NCI-H345 (cell line): ENCODE results near the gene OLFM4.

Experiments
- DNase-seq: peaks from one replicate; lab custom pipeline; 2025; lab: John Stamatoyannopoulos, UW

The OLFM4 gene

DNA sequence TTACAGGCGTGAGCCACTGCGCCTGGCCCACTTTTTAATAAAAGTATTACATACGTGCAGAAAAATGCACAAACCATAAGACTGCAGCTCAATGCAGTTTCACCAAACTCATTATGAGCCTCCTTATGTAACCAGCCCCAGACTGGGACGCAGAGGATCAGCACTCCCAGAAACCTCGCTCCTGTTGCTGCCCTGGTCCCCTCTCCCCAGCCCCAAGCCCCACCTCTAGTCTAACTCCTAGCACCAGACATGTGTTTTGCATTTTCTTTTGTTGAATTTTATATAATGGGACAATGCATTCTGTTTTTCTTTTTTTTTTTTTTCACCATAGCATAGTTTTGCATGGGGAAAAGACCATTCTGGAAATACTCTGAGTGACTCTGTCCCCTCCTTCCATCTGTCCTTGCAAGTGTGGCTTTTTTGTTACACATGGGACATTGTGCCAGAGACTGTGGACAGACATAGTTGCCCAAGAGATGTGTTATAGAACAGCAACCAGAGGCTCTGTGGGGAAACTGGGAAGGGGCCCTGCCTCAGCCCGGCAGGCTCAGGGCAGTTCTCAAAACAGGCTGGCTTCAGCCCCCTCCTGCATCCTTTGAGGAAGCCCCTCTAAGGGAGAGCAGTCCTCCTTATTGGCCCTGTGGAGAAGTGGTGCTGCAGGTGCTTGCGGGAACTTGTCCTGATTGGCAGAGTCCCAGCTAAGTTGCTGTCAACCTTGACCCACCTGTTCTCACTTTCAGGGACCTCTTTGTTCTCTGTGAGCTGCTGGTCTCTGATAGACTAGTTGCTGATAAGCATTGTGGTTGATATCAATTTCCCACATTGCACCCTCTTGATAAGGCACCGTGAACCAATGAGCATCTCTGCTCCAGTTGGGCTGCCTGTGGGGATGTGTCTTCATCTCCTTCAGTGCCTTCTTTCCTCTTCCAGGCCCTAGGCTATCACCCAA lies 13.8 kb upstream of the OLFM4 start:
- no peak for DNase-seq

DNA sequence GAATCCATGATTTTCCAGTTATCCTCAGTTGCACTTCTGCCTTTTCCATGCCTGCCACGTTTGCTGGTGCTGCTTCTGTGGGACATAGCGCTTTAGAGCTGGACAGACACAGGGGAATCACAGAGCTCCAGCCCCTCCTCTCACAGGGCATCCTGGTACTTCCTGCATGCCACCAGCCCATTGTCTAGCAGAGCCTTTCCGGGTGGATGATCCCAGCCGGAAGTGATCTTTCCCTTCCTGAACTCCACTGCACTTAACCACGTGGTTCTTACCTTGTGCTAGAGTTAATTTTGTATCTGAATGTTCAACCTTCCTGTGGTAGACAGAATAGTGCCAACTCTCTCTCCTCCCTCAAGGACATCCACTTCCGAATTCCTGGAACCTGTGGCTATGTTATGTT lies 12.6 kb upstream of the OLFM4 start:
- DNase-seq: no peak

DNA sequence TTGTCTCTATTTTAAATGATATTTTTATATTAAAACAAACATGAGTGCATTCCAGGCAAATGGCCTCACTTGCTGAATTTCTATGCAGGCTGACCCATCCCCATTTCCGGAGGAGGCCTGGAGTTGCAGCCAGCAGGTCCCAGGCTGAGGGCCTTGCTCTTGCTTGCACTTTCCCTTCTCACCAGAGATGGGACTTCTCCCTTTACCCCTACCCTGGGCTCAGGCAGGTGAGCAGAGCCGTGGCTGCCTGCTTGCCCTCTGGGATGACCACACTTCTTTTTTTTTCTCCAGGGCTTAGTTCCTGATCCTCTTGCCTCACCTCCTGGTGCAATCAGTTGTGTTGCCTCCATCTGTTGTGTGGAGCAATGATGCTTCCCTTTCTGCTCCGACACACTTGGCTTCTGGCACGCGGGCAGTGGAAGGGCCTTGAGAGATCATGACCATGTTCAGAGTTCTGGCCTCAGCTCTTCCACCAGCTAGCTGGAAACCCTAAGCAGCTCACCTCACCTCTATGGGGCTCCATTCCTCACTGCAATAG lies 11.1 kb upstream of the OLFM4 start:
- no peak for DNase-seq

DNA sequence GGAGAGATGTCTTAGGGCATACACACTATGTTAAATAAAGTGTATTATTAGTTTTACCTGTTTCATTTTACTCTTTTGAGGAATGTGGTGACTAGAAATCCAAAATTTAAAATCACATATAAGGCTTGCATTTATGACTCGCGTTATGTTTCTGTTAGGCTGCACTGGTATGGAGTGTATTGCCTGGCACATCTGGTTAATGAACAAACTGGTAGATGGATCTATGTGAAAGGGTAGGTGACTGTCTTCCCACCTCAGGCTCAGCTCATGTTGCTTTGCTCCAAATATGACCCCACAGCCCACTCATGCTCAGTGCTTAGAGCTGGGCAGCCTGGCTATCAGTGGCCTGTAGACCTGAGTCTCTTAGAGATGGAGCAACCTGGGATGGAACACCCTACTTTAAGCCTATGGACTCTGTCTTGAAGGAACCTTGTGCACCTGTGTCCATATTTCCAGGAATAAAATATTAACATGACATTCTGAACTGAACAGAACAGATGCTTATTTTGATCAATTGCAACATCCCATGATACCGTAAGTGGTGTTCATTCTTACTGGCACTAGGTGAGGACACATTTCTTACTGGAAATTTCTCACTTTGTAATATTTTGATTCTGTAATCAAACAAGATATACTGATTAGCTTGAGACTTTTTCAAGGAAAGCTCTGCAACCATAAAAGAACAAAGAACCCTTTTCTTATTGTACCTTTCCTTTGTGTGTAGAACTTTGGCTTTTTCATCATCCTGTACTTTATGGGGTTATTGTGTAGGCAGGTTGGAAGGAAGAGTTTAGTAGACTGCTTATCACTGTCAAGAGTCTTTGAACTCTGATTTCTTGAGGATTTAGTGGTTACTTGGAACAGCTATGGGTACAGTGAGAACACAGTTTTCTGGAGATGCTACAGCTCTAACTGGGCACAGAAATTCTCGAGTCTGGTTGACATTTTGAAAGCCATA lies 9.6 kb upstream of the OLFM4 start:
- no peak for DNase-seq

DNA sequence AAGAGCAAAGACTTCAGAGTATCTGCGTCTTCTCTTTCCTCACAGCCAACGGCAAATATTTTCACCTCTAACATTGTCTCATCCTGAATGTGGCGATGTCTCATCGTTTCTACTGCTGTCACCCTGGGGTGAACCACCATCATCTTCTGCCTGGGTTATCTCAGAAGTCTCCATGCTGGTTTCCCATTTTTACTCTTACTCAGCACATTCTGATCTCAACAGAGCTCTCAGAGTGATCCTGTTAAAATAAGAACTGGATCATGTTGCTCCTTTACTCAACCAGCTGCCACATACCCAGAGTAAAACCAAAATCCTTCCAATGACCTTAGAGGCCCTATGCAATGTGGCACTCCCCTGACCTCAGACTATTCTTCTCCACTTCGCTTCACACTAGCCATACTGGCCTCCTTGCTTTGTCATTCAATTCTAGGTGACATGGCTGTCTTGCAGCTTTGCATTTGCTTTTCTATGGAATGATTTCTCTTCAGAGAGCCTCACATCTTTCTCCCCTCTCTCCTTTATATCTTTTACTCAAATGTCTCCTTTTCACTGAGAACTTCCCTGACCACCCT lies 7.8 kb upstream of the OLFM4 start:
- DNase-seq: no peak

DNA sequence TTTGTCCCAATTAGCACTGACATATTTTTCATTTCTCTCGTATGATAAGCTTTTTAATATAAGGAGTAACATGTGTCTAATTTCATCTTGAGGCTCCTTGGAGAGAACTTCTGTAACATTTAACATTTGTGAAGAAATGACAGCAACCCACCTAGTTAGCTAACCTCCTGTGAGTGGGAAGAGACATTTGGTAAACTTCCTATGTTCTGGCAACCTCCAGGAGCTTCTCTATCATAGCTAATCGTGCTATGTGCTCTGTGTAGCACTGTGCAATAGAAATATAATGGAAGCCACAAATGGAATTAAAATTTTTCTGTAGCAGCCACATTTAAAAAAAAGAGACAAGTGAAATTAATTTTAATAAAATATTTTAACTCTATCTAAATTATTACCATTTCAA lies 5.4 kb upstream of the OLFM4 start:
- no peak for DNase-seq

DNA sequence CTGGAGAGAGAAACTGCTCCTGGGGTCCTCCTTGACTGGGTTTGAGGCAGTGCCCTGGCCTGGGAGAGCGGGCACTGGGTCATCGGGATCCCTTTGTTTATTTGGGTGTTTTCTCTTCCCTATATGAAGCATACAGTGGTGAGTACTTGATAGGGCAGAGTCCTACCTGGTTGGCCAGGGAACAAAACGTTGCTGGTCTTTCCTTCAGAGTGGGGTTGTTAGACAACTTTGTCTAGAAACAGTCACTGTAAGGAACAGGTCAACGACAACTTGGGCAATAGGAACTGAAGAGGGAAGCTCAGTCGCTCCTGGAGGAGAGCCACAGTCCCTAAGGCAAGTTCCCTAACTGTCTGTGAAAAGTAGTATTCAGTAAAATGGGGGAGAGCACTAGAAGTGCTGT lies 550 bp upstream of the OLFM4 start:
- no peak for DNase-seq

DNA sequence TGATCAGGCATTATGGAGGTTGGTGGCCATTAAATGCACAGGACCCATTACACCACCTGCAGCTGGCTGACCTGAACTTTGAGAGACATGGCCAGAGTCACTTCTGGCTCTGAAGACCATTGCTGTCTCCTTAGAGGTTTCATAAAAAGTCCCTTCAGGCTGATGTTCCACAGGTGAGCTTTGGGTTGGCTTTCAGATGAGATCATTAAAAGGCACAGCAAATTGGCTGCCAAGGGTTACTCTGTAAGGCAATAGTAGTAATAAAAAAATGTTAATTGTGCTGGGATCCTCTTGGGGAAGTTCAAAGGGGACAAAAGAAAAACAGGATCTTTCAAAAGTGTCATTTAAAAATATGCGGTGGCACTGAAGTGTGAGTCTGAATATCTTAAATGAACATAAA lies 4.2 kb downstream of the OLFM4 start:
- DNase-seq: no peak

DNA sequence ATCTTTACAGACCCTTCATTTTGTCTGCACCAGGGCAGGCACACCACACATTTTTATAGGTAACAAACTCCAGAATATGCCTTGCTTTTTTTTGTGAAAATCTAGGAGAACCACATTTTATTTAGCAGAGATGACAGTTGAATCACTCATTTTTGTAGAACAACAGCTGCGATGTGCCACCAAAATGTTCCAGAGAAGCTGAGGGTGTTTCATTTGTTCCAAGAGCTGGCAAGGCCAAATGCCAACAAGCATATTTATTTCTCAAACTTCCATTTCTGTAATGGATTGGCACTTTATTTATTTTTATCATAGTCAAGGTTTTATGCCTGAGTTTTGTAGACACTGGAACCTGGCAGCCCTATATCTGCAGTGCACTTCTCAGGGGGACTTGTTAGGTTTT lies 10.4 kb downstream of the OLFM4 start:
- DNase-seq: no peak

DNA sequence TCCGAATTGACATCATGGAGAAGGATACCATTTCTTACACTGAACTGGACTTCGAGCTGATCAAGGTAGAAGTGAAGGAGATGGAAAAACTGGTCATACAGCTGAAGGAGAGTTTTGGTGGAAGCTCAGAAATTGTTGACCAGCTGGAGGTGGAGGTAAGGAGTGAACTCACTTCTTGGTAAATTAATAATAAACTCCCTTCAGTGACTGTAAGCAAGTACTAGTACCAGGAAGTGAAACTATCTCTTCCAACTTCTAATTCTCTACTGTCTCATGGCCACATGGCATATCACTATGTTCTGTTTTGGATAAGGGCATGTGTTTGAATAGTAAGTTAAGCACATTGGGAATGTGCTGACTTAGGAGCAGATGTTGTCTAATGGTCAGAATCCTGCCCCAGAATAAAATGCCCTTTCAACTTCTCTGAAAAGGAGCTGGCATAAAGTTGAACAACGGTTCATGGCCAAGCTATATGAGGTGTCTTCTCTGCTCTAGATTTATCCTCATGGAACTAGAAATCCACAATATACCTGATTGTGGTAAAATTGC lies 13.4 kb downstream of the OLFM4 start:
- DNase-seq: no peak

DNA sequence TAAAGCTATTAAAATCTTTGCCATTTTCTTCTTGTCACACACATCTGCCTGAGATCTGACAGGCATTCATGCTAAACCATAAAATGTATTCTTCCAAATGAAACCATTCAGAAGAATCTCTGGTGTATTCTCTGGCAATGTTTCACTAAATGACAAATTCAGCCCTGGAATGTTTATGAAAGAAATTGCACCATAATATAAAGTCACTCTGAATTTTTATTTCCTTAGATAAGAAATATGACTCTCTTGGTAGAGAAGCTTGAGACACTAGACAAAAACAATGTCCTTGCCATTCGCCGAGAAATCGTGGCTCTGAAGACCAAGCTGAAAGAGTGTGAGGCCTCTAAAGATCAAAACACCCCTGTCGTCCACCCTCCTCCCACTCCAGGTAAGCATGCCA lies 14.3 kb downstream of the OLFM4 start:
- DNase-seq: no peak

DNA sequence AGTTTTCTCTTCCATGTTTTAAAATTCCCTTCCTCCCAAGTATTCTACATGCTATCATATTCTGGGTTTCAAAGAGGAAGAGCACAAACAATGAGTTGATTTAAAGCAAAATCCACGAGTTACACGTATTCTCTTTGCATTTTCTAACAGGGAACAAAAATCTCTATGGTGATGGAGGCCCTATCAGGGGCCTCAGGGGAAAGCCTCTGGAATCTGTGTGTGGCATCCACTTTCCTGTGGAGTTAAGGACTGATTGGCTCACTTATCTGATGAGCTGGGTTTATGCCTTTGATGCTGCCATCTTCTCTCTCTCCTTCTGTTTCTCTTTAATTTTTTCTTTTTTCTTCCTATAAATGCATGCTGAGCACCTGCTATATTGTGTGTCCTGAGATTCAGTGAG lies 14.8 kb downstream of the OLFM4 start:
- DNase-seq: no peak

DNA sequence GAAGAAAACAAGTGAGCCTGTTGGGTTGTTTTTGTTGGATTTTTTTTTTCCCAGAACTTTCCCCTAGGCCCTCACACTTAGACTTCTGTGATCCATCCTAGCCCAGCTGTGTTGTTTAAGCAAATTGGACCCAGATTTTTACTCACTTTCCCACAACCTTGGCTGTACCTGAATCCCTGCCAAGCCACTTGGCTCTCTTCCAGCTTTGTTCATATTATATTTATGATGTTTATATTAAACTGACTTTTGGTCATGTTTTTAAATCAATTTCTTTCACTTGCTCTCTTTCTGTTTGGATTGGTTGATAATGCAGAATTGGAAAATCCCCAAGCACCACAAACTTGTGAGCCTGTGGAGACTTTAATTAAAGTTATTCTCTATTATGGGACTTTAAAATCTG lies 16.6 kb downstream of the OLFM4 start:
- no peak for DNase-seq

DNA sequence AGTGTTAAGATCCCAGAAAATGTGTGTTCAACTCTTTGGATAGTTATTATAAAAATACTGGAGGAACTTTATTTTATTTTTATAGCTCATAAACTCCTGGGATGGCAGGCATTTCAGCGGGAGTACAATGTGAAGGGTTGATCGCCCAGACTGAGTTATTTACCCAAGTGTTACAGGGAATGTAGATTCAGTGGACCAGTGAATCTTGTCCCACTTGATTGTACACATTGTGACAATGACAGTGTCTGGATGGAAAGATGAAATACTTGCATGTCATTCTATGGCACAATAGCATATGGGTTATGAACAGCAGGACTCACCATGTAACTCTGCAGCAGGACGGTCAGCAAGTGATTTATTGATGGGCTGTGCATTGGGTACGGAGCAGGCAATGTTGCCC lies 20.3 kb downstream of the OLFM4 start:
- no peak for DNase-seq

DNA sequence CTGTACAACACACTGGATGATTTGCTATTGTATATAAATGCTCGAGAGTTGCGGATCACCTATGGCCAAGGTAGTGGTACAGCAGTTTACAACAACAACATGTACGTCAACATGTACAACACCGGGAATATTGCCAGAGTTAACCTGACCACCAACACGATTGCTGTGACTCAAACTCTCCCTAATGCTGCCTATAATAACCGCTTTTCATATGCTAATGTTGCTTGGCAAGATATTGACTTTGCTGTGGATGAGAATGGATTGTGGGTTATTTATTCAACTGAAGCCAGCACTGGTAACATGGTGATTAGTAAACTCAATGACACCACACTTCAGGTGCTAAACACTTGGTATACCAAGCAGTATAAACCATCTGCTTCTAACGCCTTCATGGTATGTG lies 21.5 kb downstream of the OLFM4 start:
- peak; percentile 51 for DNase-seq

DNA sequence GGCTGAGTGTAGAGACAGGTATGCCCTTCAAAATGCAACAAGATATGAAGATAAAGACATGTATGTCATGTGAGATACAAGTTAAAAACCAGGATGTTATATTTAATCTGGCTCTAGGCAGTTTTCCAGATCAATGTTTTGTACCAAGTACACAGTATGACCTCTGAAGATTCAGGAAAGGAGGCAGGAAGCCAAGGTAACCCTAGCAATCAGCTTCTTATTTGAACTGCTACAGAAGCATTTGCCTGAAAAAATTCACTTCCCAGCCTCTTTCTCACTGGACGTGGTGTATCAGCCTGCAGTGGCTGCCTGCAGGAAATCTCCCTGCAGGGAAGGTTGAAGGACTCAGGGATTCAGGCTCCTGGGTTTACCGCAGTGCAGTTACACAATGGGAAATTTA lies 24.1 kb downstream of the OLFM4 start:
- no peak for DNase-seq

DNA sequence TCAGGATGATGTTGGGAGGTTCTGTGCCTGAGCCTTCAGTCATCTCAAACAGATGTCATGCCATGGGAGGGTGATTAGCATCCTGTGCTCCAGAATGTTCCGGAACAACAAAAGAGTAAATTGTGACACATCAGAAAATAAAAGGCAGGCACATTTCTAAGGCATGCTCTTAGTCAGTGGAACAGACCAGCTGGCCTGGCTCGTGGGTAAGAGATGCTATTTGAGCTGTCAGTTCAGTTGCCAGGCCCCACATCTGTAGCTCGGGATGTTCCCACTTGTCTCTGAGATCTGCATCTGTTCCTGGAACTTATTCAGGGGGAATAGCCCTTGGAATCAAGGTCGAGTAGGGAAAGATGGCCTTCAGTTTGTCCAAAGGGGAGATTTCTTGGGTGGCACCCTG lies 26.0 kb downstream of the OLFM4 start:
- no peak for DNase-seq

DNA sequence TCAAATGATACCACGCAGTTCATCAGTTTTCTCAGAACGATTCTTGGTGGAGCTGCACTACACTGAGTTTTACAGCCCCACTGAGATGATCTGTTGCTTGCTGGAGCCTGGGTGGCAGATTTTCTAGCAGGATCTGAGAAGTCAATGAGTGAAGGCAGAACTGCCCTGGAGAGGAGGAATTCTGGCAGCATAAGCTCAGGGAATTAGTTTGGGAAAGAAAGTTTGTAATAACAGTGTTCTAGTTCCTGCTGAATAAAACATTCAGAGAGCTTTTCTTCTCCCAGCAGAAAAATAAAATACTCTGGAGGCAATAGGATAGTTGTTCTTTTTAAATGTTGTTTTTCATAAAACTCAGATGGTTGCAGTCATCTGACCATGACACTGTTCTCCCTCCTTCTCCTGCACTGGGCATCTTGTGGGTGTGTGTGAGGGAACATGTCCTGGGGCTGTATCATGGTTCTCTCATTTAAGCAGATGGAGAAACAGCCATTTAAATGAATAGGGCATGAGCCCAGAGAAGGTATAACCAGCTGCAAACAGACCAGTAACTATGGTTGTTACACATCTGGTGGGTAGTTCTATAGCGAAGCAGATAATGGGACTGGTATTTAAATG lies 29.6 kb downstream of the OLFM4 start:
- DNase-seq: no peak

DNA sequence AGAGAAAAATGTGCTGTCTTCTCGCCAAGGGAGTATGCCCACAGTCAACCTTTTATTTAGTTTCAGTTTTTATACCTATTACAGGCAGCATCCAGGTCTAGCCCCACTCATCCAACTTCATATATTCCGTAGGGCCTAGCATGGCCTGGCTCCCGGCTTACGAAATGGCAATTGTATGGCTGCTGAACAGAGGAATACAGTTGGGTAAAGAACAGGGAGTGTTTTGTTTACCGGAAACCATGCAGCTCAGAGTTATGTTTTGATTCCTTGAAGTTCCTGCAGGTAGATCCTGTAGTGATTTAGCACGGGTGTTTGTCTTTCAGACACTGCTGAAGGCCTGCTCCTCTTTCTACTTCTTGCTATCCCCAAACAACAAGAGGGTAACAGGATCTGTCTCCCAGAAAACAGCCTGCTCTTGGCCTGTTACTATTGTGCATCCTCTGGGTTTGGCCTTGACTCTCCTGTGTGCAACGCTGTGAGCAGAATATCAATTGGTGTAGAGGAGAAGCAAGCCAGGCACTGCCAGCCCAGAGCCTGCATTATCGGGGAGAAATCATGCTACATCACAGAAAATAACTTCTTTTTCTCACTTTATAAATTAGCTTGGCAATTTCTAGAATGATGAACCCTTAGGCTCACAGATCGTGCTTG lies 32.4 kb downstream of the OLFM4 start:
- DNase-seq: no peak

DNA sequence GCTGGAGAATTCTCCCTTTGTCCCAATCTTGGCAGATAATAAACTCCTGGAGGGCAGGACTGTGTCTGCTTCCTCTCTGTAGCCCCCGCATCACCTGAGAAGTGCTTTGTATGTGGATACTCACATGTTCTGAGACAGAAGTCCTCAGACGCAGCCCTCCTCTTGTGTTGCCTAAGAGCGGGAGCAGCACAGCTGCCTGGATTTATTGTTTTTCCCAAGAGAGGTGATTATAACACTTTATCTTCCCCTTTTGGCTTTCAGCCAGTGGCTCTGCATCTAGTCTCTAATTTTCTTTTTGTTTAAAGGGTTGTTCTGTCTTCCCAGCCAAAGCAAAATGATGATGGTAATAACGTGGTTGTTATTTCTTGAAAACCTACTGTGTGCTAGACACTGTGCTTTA lies 36.1 kb downstream of the OLFM4 start:
- peak; percentile 76 for DNase-seq

DNA sequence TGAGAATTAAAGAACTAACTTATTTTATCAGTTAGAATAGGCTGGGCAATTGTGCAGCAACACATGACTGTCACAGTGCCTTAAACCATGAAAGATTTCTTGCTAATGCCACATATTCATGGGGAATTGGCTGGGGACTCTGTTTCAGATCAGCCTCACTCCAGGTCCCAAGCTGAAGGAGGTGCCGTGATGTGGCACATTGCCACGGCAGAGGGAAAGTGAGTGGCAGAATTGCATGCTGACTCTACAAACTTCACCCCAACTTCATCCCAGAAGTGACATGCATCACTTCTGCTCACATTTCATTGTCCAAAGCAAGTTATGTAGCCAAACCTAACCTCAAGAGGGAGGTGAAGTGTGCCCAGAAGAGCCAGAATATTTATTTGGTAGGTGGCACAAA lies 37.8 kb downstream of the OLFM4 start:
- DNase-seq: no peak
